ENCODE data around the gene MALAT1. TPM values are rescaled to one million over a fixed set of nuclear protein-coding genes. Genes with fewer than 3 reads are reported as not detected.

Gene MALAT1
- total and polyA plus RNA-seq, 10 of the 15 experiments (the other 5 are each of a cell fraction or from before 2014, with no cell fraction given), result 448 to 8,160 (median 2,019) TPM

DNA sequence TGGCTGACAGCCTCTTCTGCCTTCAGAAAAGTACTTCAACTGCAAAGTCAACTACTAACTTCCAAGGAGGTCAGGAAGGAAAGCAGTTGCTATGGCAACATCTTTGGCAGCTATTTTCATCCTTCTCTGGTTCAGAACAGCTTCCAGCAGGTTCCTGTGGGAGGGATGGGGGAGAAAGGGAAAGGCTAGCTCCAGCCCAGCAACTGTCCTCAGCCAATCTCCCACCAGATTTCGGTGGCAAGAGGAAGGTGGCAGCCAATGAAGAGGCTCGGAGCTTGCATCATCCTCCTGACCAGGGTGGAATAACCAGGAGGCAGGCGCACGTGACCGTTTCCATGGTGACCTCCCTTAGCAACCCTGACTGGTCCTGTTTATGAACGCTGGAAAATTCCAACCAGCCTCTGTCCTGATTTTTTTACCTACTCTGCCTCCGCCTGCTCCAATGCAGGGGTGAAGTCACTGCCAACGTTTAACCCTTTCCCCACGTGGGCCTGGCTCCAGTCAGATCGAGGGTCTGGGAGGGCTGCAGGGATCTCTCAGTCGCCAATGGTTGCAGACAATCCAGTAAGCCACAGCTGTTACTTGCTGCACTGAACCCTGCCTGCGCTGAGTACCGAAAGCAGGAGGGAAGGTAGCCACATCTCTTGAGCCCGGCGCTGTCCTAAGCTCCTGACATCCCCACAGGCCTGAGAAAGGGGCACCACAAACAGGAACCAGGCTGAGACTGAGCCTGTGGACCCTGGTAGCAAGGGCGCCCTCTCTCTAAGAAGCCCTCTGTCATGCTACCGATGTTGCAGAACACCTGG, 11.2 kb upstream of the MALAT1 start (continued):
- TF ChIP-seq, protein P1, sequence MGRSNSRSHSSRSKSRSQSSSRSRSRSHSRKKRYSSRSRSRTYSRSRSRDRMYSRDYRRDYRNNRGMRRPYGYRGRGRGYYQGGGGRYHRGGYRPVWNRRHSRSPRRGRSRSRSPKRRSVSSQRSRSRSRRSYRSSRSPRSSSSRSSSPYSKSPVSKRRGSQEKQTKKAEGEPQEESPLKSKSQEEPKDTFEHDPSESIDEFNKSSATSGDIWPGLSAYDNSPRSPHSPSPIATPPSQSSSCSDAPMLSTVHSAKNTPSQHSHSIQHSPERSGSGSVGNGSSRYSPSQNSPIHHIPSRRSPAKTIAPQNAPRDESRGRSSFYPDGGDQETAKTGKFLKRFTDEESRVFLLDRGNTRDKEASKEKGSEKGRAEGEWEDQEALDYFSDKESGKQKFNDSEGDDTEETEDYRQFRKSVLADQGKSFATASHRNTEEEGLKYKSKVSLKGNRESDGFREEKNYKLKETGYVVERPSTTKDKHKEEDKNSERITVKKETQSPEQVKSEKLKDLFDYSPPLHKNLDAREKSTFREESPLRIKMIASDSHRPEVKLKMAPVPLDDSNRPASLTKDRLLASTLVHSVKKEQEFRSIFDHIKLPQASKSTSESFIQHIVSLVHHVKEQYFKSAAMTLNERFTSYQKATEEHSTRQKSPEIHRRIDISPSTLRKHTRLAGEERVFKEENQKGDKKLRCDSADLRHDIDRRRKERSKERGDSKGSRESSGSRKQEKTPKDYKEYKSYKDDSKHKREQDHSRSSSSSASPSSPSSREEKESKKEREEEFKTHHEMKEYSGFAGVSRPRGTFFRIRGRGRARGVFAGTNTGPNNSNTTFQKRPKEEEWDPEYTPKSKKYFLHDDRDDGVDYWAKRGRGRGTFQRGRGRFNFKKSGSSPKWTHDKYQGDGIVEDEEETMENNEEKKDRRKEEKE (IDR thresholded peaks at IDR 0.05), result no peak
- TF ChIP-seq BMI1 (IDR thresholded peaks at IDR 0.05; ENCODE audit: borderline replicate concordance) (peak; percentile 96), POU2F2 (IDR thresholded peaks at IDR 0.05; ENCODE audit: borderline replicate concordance, low read depth, low read length) (no peak), NFXL1 (IDR thresholded peaks at IDR 0.05; ENCODE audit: borderline replicate concordance) (no peak), CEBPB (IDR thresholded peaks at IDR 0.05; ENCODE audit: borderline replicate concordance in 1 of 2, low read depth in 2 of 2, low read length in 2 of 2) (peak in 1 of 2 experiments; percentile 63; a peak in 1 of 4 replicates), YBX1 (IDR thresholded peaks at IDR 0.05) (no peak), EGR1 (IDR thresholded peaks at IDR 0.05; ENCODE audit: borderline replicate concordance in 1 of 2, low read depth in 2 of 2, low read length in 2 of 2) (peak in 1 of 2 experiments; percentile 22; a peak in 1 of 3 replicates), ZBTB11 (CRISPR knock-in tag; IDR thresholded peaks at IDR 0.05) (no peak), RFX5 (IDR thresholded peaks at IDR 0.05; ENCODE audit: low read depth, low read length) (peak; percentile 79)
- TF ChIP-seq, protein P2, sequence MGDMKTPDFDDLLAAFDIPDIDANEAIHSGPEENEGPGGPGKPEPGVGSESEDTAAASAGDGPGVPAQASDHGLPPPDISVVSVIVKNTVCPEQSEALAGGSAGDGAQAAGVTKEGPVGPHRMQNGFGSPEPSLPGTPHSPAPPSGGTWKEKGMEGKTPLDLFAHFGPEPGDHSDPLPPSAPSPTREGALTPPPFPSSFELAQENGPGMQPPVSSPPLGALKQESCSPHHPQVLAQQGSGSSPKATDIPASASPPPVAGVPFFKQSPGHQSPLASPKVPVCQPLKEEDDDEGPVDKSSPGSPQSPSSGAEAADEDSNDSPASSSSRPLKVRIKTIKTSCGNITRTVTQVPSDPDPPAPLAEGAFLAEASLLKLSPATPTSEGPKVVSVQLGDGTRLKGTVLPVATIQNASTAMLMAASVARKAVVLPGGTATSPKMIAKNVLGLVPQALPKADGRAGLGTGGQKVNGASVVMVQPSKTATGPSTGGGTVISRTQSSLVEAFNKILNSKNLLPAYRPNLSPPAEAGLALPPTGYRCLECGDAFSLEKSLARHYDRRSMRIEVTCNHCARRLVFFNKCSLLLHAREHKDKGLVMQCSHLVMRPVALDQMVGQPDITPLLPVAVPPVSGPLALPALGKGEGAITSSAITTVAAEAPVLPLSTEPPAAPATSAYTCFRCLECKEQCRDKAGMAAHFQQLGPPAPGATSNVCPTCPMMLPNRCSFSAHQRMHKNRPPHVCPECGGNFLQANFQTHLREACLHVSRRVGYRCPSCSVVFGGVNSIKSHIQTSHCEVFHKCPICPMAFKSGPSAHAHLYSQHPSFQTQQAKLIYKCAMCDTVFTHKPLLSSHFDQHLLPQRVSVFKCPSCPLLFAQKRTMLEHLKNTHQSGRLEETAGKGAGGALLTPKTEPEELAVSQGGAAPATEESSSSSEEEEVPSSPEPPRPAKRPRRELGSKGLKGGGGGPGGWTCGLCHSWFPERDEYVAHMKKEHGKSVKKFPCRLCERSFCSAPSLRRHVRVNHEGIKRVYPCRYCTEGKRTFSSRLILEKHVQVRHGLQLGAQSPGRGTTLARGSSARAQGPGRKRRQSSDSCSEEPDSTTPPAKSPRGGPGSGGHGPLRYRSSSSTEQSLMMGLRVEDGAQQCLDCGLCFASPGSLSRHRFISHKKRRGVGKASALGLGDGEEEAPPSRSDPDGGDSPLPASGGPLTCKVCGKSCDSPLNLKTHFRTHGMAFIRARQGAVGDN (IDR thresholded peaks at IDR 0.05), result no peak
- TF ChIP-seq, protein P3, sequence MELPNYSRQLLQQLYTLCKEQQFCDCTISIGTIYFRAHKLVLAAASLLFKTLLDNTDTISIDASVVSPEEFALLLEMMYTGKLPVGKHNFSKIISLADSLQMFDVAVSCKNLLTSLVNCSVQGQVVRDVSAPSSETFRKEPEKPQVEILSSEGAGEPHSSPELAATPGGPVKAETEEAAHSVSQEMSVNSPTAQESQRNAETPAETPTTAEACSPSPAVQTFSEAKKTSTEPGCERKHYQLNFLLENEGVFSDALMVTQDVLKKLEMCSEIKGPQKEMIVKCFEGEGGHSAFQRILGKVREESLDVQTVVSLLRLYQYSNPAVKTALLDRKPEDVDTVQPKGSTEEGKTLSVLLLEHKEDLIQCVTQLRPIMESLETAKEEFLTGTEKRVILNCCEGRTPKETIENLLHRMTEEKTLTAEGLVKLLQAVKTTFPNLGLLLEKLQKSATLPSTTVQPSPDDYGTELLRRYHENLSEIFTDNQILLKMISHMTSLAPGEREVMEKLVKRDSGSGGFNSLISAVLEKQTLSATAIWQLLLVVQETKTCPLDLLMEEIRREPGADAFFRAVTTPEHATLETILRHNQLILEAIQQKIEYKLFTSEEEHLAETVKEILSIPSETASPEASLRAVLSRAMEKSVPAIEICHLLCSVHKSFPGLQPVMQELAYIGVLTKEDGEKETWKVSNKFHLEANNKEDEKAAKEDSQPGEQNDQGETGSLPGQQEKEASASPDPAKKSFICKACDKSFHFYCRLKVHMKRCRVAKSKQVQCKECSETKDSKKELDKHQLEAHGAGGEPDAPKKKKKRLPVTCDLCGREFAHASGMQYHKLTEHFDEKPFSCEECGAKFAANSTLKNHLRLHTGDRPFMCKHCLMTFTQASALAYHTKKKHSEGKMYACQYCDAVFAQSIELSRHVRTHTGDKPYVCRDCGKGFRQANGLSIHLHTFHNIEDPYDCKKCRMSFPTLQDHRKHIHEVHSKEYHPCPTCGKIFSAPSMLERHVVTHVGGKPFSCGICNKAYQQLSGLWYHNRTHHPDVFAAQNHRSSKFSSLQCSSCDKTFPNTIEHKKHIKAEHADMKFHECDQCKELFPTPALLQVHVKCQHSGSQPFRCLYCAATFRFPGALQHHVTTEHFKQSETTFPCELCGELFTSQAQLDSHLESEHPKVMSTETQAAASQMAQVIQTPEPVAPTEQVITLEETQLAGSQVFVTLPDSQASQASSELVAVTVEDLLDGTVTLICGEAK (IDR thresholded peaks at IDR 0.05; ENCODE audit: borderline replicate concordance), result peak; percentile 10; the same call in 1 of the 2 replicates

Data from GM12878 (cell line).